HG02870 (cell line): ENCODE data around the gene LRCH3.
A peak's percentile ranks its signal among the peaks of the same experiment; 100 is the strongest.

Source experiments
- ATAC-seq: cut with Tn5 transposase; IDR thresholded peaks from one replicate; pipeline ENCODE4 v1.9.1; 2021; ENCODE audit warnings: mild to moderate bottlenecking, moderate library complexity; ENCODE audit not compliant: unreplicated experiment

The LRCH3 gene

DNA sequence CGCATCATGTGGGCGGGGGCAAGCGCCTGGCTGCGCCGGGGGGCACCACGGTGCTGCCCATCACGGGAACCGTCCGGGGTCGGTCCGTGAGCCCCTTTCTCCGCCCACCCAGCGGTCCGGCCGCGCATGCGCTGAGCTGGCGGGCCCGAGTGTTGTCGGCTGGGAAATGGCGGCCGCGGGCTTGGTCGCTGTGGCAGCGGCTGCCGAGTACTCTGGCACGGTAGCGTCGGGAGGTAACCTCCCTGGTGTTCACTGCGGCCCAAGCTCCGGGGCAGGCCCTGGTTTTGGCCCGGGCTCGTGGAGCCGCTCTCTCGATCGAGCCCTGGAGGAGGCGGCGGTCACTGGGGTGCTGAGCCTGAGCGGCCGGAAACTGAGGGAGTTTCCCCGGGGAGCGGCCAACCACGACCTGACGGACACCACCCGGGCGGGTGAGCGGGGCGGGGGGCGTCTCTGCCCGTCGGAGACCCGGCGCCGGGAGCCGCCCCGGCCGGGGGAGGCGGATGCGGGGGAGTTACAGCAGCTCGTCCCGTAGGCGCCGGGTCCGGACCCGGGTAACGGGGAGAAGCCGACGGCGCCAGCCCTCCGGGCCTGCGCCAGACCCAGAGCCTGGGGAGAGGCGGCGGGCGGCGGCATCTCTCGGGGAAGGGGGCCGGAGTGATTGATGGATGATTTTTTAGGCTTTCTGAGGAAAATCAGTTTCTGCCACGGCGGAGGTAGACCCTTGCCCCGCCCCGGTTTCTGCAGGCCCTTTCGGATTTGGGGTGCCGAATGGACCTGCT is at the start of gene LRCH3:
Gene LRCH3 (plus strand): TSS at position 142 of the 779 bp plus-strand sequence. CDS start 25 bp downstream, at position 167.
- peak; percentile 70 for ATAC-seq

DNA sequence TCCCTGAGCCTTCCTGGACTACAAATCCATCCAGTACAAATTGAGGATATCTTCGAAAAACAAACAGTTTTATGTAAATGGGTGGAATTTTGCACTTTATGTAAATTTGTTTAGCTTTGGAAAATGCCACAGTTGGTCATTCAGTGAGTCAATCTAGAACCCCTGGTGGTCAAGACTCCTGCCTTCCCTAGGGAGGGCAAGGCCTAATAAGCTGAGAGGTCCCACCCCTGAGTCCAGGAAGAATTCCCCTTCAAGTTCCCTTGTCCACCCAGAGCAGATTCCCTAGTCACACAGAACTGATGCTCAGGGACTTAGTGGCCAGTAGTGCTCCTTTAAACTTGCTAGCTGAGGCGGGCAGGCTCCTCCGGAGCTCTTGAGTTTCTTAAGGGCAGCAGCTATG is 48.3 kb upstream of the LRCH3 start:
- ATAC-seq: no peak

DNA sequence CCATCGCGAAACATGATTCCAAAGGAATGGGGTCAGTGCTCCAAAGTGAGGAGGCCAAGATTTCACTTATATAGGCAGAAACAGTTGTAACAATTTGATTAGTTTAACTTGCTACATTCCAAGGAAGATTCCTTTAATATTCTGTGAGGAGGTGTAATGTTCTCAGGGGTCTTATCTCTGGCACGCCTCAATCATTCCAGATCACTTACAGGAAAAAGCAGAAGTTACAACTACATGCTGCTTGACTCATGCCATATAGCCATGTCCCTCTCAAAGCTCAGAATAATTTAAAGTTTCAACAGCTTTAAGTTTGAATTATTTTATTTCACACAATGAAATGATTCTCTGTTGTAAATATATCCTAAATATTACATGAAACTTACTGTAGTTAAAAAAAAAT is 44.8 kb upstream of the LRCH3 start:
- ATAC-seq: no peak

DNA sequence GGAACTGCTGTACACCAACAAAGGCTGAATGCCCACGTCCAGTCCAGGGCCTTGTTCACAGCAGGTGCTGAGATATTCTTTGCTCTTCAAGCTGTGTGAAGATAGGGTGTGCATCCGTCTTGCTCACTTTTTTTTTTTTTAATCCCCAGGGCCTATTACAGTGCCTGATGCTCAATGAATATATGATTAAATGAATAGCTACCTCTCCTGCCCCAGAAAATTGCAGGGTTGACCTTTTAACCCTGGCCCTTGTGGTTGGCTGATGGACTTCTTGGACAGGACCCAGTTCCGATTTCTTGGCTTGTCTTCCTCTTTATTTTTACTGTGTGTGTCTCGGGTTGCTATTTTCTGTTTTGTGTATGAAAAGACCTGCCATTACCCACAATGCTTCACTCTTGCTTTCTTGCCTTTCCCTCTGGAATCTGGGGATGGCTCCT is 44.2 kb upstream of the LRCH3 start:
- no peak for ATAC-seq

DNA sequence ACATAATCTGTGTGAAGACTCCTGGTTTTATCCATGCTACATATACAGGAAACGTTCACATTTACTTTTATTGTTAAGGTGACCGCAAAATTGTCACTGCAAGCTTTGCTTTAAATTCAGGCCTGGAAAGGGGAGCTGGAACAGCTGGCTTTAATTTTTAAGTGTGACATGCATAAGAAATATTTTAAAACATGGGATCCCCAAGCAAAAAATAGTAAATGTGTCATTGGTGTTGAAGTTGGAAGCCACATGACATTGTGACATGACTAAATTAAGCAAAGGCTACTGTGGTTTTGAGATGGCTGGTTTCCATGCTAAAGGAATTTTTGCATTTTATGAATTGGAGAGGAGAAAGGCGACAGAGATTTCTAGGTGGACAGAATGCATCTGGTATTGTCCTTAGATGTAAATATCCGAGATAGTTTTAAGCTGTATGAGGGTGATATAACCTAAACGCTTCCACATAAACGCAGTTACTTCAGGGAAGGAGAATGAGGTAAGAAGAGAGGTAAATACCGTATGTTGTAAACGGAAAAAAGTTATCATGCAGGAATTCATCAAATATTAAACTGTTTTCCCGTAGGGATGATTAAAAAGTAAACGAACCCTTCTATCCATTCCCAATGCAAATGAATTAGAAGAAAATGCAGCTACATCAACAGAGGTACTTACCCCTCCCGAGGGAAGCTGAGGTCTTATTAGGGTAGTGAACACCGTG is 42.3 kb upstream of the LRCH3 start:
- ATAC-seq: no peak

DNA sequence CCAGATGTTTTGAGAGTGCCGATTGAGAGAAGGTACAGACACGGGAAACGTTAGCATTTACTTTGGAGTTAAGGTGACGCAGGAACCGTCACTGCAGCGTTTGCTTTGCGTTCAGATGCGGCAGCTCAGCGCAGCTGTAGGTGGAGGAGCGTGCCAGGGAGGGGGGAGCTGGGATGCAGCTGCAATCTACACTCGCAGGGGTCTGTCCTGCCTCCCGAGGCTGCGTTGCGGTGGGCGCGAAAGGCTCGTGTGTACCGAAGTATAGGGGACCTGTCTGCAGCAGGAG is 41.8 kb upstream of the LRCH3 start:
- peak; percentile 32 for ATAC-seq

DNA sequence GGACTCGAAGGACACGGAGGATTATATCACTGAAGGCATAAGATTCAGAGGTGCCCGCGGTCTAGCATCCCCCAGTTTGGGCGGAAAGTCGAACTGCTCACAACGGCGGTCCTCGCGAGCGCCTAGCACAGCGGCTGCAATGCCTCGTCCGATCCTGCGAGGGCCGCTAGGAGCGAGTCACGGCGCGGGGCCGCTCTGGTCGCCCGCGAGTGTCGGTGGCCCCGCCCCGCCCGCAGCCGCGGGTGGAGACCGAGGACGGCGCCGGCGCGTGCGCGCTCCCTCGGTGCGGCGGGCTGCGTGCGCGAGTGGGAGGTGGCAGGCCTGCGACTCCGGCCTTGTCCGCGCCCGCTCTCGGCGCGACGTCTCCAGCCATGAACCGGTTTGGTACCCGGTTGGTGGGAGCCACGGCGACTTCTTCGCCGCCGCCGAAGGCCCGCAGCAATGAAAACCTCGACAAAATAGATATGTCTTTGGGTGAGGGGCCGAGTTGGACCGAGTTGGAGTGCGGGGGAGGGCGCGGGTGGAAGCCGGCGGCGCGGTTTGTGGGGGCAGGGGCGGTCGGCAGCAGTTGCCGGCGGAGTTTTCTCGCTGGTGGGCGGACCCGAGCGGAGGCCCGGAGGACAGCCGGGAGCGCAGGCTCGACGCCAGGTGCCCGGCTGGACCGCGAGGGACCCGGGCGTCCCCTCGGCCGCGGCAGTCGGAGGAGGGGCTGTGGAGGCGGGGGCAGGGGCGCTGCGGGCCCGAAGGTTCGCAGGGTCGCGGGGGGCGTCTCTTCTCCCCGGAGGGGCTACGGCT is 41.3 kb upstream of the LRCH3 start, which contains the start of gene FYTTD1:
Gene FYTTD1 (plus strand): TSS at position 283 of the 795 bp plus-strand sequence. CDS start 89 bp downstream, at position 372.
- peak; percentile 68 for ATAC-seq

DNA sequence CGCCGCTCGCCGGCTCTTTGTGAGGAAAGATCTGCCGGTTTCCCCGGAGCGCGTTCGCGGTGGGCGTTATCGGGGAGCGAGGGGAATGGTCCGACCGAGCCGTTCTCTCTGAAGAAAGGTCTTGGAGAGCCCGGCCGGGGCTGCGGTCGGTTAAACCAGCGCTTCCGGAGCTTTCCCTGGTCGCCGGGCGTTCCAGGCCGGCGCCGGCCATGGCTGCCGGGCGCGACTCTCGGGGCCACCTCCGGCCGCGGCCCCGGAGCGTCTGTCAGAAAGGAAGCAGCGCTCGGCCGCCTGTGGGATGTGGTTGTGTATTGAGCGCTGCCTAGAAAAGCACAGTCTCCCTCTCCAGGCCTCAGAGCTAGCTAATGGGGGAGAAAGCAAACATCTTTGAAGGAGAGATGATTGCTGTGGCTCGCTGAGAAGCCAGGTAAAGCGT is 40.6 kb upstream of the LRCH3 start:
- peak; percentile 35 for ATAC-seq

DNA sequence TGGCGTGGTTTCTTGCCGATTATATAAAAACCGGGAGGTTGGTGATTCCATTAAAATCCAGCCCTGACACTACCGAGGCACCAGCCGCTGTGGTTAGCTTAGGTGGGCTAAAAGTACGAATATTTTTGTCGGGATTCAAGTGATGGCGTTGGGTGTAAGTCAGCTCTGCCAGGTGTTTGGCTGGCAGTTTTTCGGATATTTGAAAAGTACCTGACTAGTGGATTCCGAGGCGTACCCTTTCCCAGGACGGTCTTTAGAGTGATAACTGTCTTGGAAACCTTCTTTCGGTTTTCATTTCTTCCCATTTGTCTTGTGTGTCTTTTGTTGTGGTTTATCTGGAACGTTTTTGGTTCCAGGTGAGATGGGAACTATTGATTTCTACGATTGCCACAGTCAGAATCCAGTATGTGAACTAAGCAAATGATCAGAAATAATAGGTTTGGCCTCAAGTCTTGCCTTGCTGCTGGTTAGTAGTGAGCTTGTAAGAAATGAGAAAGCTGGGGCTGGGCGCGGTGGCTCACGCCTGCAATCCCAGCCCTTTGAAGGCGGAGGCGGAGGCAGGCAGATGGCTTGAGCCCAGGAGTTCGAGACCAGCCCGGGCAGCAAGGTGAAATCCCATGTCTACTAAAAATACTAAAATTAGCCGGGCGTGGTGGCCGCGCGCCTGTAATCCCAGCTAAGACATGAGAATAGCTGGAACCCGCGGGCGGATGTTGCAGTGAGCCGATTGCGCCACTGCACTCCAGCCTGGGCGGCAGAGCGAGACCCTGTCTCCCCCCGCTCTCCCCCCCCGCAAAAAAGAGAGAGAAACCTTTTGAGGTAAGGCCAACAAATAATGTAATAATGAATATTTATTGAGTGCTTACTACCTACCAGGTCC is 40.0 kb upstream of the LRCH3 start:
- no peak for ATAC-seq

DNA sequence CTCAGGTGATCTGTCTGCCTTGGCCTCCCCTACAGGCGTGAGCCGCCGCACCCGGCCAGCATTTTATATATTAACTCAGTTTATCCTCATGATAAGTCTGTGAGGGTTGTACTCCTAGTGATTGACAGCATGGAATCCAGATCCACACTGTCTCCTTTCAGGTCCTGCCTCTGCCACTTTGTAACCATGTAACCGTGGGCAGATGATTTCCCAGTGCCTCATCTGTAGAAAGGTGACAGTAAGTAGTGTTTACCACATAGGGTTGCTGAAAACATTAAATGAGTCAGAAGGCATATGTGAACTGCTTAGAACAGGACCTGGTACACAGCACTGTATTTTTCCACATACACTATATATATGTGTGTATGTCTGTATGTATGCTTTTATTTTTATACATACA is 38.9 kb upstream of the LRCH3 start:
- no peak for ATAC-seq

DNA sequence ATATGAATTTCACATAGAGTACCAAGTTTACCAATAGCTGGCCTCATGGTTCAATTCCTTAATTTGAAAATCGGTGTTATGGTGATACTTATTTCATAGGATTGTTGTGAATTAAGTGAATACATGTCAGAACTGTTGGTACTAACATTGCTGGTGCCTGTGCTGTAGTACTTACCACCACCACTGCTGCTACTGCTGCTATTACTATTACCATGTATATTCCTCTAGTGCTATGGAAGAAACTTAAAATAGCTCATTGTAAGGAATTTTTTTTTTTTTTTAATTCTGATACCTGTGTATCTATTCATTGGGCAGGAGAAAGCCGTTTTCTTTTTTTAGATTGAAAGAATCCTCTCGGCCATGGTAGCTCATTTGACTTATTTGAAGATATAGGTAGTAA is 37.8 kb upstream of the LRCH3 start:
- ATAC-seq: no peak

DNA sequence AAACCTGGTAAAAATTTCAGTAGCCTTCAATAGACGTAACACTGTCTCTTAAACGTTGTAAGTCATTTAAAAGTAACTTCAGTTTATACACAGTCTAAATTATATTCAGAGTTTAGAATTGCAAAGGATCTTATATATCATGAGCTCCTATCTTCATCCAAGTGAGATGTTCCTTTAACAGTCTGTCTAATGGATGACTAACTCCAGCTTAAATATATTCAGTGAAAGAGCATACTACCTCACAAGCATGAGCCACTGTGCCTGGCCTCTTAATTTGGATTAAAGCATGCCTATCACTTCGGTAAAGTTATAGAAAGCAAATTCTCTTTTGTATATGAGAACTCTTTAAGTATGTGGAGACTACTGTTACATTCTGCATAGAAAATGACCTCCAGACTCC is 34.4 kb upstream of the LRCH3 start:
- ATAC-seq: no peak

DNA sequence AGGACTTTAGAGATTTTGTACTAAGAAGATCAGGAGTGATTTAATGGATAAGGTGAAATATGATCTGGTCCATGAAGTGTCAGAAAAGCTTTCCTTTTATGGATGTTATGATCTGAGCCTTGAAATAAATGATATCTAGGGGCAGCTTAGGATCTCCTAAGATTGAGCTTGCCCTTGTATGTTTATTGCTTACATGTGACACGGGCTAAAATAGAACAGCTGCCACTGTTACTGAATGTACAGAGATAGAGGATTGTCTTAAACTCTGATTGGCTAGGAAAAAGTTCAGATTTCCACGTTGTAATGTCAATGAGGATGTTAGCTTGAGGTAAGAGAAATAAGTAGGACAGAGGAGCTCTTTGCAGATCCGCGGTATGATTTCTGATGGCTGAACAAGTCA is 32.5 kb upstream of the LRCH3 start:
- no peak for ATAC-seq

DNA sequence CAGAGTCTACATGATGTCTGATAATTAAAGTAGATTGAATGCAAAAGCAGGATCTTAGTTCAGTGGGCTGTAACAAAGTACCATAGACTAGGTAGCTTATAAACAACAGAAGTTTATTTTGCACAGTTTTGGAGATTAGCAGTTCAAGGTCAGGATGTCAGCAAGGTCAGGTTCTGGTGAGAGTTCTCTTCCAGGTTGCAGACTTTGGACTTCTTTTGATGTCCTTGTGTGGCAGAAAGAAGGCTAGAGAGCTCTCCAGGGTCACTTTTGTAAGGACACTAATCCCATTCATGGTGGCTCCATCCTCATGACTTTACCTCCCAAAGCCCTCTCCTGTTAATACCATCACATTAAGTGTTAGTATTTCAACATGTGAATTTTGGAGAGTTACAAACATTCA is 29.3 kb upstream of the LRCH3 start:
- no peak for ATAC-seq

DNA sequence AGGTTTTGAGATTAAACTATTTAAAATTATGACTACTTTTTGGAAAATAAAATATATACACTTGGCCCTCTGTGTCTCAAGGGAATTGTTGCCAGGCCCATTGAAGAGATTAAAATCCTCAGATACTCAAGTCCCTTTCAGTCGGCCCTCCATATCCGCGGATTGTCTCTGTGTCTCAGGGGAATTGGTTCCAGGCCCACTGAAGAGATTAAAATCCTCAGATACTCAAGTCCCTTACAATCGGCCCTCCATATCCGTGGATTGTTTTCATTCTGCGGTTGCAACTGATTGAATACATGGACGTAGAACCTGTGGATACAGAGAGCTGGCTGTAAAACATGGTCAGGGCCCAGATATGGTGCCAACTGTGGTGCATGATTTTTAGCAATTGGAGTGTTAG is 15.7 kb upstream of the LRCH3 start:
- ATAC-seq: no peak

DNA sequence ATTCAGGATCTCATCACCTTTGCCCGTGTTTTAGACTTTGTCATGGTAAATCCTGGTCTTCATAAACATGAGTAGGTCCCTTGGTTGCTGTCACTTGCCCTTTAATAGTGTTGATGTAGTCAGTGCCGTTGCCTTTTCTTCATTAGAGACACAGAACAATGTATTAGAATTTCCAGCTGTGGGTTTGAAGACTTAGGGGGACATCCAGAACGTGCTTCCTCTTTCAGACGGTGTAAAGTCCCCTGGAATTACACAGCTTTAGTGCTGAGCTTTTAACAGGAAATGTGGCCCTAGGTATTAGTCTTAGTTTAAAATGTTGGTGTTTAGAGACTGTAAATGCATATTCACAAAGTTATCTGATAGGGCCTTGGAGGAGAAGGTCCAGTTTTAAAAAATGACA is 8.8 kb upstream of the LRCH3 start:
- ATAC-seq: no peak

DNA sequence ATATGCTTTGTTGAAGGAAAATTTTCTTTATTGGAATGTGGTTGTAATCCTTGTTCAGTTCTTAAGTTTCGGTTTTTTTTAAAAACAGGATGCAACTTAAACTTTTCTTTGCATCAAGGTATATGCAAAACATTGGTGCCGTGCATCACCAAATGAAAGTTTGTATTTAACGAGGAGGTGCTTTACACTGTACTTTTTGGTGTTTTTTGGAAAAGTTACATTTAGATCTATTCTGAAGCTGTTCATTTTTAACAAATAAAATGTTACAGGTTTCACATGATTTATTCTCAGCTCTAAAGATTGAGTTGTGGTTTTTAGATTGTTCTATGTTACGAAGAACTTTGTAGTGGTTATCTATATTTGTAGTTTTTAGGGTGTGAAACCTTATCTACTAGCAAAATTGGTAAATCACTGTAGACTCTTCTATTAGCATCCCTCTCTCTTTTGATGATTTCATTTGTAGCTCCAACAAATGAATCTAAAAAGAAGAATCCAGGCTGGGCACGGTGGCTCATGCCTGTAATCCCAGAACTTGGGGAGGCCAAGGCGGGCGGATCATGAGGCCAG is 7.0 kb upstream of the LRCH3 start:
- no peak for ATAC-seq

DNA sequence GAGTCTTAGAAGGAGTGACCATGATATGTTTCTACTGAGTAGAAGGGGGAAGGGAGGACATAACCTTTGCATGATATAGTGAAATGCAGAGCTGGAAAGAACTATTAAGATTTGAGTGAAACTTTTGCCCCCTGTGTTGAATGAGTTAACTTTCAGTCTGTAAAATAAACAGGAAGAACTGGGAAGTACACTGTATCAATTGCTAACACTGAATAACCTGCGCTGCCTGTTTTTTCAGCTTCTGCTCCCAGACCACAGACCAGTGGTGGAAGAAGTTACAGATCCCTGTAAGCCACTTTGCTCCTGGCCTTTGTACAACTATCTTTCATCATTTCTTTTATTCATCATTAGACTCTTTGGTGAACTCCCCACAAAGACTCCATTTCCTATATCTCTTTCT is 3.6 kb upstream of the LRCH3 start:
- ATAC-seq: no peak

DNA sequence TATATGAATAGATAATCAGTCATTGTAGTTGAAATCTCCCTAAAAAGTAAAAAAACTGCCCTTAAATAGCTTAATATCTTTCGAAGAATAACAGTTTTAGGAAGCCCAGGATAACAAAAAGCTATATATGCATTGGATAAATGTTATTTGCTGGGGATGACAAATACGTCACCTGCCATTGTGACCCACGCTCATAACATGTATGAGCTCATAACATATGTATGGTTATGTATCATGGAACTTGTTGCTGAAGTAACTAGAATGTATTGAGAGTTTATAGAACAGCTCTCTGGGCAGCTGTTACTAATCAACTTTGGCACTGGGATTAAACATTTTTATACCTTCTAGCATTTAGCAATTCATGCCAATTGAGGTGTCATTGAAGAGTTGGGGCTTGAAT is 1.7 kb upstream of the LRCH3 start:
- ATAC-seq: no peak

DNA sequence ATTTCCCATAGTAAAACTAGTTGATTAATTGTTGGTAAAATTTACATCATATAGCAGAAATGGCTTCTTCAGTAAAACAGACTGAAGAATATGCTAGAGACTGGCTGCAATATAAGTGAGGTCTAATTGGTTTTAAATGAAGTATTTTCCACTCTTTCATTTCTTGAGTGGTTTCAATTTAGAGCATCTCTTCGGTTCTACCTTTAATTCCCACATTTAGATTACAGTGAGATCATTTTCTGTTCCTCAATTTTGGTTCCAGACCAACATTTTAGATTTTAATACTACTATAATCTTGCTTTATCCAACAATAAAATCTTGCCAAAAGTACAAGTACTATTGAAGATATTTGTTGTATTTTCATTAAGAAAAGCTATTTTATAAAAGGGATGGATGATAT is 1.0 kb upstream of the LRCH3 start:
- no peak for ATAC-seq
